ENCODE data around the gene NECTIN3. TPM values are rescaled to one million over a fixed set of nuclear protein-coding genes. Genes with fewer than 3 reads are reported as not detected.

Gene NECTIN3
- total and polyA plus RNA-seq, 3 donors from 2014 or later: 84.9 to 119 (median 97.1) TPM

DNA sequence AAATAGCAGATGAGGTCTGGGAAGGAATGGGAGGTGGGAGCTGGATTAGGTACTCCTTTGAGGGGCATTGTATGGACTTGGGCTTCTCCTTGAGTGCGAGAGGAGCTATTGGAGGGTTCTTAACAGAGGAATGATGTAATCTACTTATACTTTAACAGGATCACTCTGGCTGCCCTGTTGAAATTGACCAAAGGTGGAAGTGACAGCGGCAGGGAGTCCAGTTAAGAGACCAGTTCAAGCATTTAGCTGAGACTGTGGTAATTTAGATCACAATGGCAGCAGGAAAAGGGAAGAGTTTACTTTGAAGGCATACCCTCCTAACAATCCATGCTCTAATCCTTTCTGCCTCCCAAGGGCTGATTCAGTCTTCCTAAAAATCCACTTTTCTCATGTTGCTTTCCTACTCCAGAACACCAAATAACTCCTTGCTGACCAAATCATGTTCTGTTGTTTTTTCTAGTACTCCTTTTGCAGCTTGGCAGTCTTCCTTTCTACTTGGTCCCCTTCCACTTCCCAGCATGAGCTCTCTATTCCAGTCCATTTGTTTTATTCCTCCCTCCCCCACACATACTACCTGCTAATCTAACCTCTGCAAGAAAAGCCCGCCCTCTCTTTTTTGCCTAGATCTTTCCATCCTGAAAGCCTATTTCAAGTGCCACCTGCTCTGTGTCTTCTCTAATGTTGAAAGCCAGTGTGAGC lies 139.4 kb downstream of the NECTIN3 start:
- Histone ChIP-seq H3K9me3 (no peaks in the 10 kb centered on the region), H3K36me3 (ENCODE audit: low read depth, missing control alignments) (no peaks in the 10 kb centered on the region), H3K4me1 (no peaks in the 10 kb centered on the region), H3K27ac (no peak overlapping the region), H3K4me3 (no peak overlapping the region), H3K27me3 (no peaks in the 10 kb centered on the region)
- no peak for DNase-seq
- intact Hi-C loops (cut with DNase I; ENCODE audit: low total_unique reads): no loop called here
- no peak for TF ChIP-seq POLR2A (IDR thresholded peaks at IDR 0.05)
- TF ChIP-seq, protein P1, sequence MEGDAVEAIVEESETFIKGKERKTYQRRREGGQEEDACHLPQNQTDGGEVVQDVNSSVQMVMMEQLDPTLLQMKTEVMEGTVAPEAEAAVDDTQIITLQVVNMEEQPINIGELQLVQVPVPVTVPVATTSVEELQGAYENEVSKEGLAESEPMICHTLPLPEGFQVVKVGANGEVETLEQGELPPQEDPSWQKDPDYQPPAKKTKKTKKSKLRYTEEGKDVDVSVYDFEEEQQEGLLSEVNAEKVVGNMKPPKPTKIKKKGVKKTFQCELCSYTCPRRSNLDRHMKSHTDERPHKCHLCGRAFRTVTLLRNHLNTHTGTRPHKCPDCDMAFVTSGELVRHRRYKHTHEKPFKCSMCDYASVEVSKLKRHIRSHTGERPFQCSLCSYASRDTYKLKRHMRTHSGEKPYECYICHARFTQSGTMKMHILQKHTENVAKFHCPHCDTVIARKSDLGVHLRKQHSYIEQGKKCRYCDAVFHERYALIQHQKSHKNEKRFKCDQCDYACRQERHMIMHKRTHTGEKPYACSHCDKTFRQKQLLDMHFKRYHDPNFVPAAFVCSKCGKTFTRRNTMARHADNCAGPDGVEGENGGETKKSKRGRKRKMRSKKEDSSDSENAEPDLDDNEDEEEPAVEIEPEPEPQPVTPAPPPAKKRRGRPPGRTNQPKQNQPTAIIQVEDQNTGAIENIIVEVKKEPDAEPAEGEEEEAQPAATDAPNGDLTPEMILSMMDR (IDR thresholded peaks at IDR 0.05): no peak
- 96 to 99% methylated on average over 3 of the region's 3 CpGs for WGBS, 2 donors

DNA sequence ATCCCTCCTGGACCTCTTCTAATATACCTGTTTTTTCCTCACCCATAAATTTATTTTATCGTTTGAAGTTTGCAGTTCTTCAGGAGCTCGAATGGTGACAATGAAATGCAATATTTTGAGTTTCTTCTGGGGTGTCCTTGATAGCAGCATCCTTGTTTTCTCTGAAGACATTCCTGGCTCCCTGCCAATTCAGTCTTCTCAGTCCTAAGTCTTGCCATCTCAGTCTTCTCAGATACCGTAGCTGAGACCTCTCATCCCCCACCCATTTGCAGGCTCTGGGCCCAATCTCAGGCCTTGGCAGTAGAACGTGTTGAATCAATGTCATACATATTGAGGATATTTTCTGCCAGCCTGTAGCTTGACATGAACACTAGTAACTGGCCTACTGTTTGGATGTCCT lies 140.9 kb downstream of the NECTIN3 start:
- Histone ChIP-seq H3K4me1 (no peaks in the 10 kb centered on the region), H3K27me3 (no peaks in the 10 kb centered on the region), H3K27ac (no peak overlapping the region), H3K36me3 (ENCODE audit: low read depth, missing control alignments) (no peaks in the 10 kb centered on the region), H3K9me3 (no peaks in the 10 kb centered on the region), H3K4me3 (no peak overlapping the region)
- TF ChIP-seq, protein P1 (IDR thresholded peaks at IDR 0.05): no peak
- no peak for TF ChIP-seq POLR2A (IDR thresholded peaks at IDR 0.05)
- WGBS, 2 donors: 76 to 85% methylated on average over 4 of the region's 4 CpGs
- intact Hi-C loops (cut with DNase I; ENCODE audit: low total_unique reads): no loop called here
- no peak for DNase-seq

DNA sequence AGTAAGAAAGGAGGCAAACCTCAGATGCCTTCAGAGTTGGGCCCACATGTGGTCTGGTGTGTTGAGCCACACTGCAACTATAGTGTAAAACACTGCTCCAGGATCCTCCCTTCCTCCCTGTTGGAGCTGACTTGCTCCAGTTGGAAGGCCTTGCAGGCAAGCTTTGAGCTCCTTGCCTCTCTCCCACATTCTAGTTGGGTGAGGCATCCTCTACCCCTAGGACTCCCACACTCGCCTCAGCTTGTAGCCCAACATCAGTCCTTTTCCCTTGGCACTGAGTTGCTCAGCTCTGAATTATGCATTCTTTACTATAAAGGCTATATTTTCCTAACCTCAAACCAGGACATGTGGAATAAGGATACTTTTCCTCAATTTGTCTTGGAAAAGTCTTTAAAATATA lies 143.9 kb downstream of the NECTIN3 start:
- Histone ChIP-seq H3K9me3 (no peaks in the 10 kb centered on the region), H3K27ac (no peak overlapping the region), H3K27me3 (no peaks in the 10 kb centered on the region), H3K4me3 (no peak overlapping the region), H3K4me1 (no peaks in the 10 kb centered on the region), H3K36me3 (ENCODE audit: low read depth, missing control alignments) (no peaks in the 10 kb centered on the region)
- intact Hi-C loops (cut with DNase I; ENCODE audit: low total_unique reads): no loop called here
- WGBS, 2 donors: 78 to 93% methylated on average over 1 of the region's 1 CpG
- no peak for TF ChIP-seq POLR2A (IDR thresholded peaks at IDR 0.05)
- TF ChIP-seq, protein P1 (IDR thresholded peaks at IDR 0.05): no peak
- DNase-seq: no peak

DNA sequence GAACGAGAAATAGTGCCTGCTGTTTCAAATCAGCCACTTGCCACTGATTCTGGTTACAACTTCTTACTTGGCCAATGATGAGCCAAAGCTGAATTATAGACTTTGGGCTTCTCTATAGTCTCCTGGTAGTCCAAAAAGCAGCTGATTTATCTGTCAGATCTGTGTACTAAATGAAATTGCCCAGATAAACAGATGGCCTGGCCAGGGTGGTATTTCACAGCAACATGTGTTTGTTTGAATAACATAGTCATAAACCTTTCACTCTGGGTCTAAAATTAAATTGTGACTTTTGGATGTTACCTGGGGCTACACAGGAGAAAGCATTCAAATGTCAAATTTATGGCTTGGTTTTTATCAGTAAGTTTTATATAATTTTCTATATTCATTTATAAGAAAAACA lies 147.0 kb downstream of the NECTIN3 start:
- WGBS, 2 donors: 86 to 87% methylated on average over 1 of the region's 1 CpG
- Histone ChIP-seq H3K27ac (no peak overlapping the region), H3K36me3 (ENCODE audit: low read depth, missing control alignments) (no peaks in the 10 kb centered on the region), H3K27me3 (no peaks in the 10 kb centered on the region), H3K4me3 (no peak overlapping the region), H3K4me1 (no peaks in the 10 kb centered on the region), H3K9me3 (no peaks in the 10 kb centered on the region)
- TF ChIP-seq, protein P1 (IDR thresholded peaks at IDR 0.05): no peak
- no peak for TF ChIP-seq POLR2A (IDR thresholded peaks at IDR 0.05)
- intact Hi-C loops (cut with DNase I; ENCODE audit: low total_unique reads): no loop called here
- no peak for DNase-seq

DNA sequence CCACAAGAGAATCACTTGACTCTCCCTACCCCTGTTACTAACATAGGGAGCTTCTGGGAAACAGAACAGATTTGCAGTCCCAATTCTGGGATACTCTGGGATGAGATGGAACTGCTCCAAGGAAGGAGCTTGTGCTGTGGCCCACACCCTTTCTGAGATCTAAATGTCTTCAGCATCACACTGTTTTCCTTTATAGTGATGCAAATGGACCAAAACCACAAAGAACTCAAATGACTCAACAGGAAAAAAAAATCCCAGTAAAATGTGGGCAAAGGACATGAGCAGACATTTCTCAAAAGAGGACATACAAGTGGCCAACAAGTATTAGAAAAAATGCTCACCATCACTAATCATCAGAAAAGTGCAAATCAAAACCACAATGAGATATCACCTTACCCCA lies 155.6 kb downstream of the NECTIN3 start:
- TF ChIP-seq, protein P1 (IDR thresholded peaks at IDR 0.05): no peak
- H3K4me3 ChIP-seq: no peak overlapping the region
- intact Hi-C loops (cut with DNase I; ENCODE audit: low total_unique reads): no loop called here
- no peaks in the 10 kb centered on the region for H3K27me3 ChIP-seq
- no peaks in the 10 kb centered on the region for H3K4me1 ChIP-seq
- no peak for DNase-seq
- no peak overlapping the region for H3K27ac ChIP-seq
- H3K36me3 ChIP-seq (ENCODE audit: low read depth, missing control alignments): no peaks in the 10 kb centered on the region
- no peaks in the 10 kb centered on the region for H3K9me3 ChIP-seq

Measured in testis (tissue), 3 donors.